GM19239 (cell line): ENCODE measurements around the gene PRSS27.
"Not testable (repeated sequence)": the region's sequence is repeated elsewhere in the genome, so short reads cannot be mapped to it uniquely, and the experiment has no call there.

Experiments
- DNase-seq: peaks from one replicate; pipeline ENCODE4 v3.0.0; 2011; ENCODE audit warnings: low spot score; ENCODE audit not compliant: insufficient read length
- FAIRE-seq: peaks from 2 replicates; lab custom pipeline; 2011; peaks lifted over from hg19 to GRCh38; lab: Jason Lieb, UNC

The PRSS27 gene

GRCh38 chr16:2734844-2735515, 15.0 kb upstream of the PRSS27 start:
- DNase-seq (no peak), FAIRE-seq (no peak)

DNA sequence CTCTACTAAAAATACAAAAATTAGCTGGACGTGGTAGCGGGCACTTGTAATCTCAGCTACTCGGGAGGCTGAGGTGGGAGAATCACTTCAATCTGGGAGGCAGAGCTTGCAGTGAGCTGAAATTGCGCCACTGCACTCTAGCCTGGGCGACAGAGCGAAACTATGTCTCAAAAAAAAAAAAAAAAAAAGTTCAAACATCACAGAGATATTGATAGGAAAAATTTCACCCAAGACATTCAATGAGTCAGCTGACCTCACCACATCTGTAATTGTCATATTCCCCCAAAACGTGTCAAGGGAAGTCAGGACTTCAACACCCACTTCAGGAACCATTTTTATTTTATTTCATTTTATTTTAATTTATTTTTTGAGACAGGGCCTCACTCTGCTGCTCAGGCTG, 8.0 kb upstream of the PRSS27 start:
- FAIRE-seq: no peak
- no peak for DNase-seq

DNA sequence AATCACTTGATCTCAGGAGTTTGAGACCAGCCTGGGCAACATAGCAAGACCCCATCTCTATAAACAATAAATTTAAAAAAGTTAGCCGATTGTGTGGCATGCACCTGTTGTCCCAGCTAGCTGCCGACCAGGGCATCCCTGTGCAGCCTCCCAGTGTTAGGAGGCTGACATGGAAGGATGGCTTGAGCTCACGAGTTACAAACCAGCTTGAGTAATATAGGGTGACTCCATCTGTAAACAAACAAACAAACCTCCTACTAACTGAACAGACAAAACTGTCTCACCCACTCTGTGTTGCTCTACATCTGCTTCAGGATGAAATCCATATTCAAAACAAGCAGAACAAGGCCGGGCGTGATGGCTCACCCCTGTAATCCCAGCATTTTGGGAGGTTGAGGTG, 6.9 kb upstream of the PRSS27 start:
- no peak for FAIRE-seq
- DNase-seq: no peak

GRCh38 chr16:2724816-2725348, 4.9 kb upstream of the PRSS27 start:
- no peak for FAIRE-seq
- DNase-seq: no peak

DNA sequence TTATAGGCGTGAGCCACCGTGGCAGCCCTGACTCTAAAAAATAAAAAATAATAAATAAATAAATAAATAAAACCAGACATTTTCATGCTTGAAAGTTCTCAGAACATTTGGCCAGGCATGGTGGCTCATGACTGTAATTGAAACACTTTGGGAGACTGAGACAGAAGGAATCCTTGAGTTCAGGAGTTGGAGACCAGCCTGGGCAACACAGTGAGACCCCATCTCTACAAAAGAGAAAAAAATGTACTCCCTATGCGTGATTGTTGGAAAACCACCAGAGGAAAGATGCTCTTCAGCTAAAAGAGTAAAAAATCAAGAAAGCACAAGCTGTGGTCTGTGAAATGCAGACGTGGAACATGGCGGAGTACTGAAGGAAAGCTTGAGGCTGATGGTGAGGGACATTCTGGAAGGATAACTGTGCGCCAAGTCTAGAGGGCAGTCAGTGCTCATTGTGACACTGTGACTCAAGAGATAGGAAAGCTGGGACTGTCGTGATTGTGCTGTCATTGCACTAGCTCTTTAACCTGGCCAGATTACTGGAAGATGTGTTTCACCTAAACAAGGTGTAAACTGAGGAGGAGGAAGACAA, 4.2 kb upstream of the PRSS27 start:
- FAIRE-seq (no peak), DNase-seq (no peak)

DNA sequence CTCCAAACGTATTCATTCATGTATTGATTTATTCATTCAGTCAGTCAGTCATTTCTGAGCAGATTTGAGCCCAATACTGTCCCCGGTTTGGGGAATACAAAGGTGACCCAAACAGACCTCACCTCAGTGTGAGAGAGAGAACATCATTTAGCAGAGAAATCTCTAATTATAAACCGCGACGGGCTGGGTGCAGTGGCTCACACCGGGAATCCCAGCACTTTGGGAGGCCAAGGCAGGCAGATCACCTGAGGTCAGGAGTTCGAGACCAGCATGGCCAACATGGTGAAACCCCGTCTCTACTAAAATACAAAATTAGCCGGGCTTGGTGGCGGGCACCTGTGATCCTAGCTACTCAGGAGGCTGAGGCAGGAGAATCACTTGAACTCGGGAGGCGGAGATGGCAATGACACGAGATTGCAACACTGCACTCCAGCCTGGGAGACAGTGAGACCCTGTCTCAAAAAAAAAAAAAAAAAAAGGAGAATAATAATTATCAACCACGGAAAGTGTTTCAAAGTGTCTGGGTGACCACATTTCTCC, 1.7 kb upstream of the PRSS27 start:
- FAIRE-seq, DNase-seq: not testable (repeated sequence)

- DNase-seq: peak; percentile 96
- no peak for FAIRE-seq
Observed at GRCh38 chr16:2720719-2721633, 952 bp upstream of the PRSS27 start.

GRCh38 chr16:2719328-2720063, 528 bp downstream of the PRSS27 start:
- DNase-seq (no peak), FAIRE-seq (no peak)

DNA sequence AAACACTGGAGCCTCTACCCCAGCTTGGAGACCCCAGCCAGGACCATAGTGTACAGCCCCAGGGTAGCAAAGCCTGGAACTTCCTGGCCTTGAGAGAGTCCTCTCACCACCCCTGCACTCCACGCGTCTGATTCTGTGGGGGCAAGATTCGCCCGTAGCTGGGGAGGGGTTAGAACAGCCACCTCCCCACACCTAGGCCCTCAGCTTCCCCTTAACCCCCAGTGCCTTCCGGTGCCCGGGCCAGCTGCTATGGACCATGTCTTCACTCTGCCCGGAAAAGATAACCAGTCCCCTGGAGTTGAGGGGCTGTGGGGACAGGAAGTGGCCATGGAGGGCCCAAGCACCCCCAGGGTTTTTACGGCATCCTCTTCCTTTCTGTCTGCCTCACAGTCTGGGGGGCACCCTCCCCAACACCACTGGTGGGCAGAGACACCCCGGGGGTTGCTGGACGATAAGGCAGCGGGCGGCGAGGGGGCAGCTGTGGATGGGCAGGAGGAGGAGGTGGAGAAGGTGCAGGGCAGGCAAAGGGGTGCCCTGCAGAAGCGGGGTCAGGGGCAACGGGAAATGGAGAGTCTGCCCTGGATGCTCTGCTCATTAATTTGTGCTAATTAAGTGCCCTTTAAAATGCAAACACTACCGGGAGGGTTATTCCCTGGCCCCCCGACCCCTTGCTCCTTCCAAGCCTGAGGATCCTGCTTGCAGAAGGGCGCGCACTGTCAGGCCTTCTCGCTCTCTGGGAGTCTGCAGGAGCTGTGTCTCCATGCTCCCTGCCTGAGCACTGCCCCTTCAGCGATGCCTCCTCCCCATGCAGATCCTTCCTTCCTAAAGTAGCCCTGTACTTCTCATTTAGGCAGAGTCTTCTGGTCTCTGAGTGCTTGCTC, 2.4 kb downstream of the PRSS27 start:
- FAIRE-seq (no peak), DNase-seq (no peak)

DNA sequence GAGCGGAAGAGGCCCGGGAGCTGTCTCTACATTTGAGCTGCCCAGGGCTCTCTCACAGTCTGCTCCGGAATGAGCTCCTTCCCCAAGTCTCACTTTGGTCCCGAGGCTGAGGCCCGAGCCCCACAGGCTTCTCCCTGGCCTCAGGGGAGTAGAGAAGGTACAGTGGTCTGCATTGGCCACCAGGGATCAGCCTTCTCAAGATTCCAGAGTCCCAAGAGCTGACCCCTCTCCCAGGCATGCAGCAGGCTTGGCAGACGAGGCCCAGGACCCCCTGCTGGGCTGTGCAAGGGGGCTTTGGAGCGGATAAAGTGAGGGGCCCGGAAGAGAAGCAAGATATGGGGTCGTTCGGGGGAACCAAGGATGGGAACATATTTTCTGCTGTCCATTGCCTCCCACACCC, 3.1 kb downstream of the PRSS27 start:
- DNase-seq (no peak), FAIRE-seq (no peak)

- DNase-seq (no peak), FAIRE-seq (no peak)
Observed at GRCh38 chr16:2715966-2716885, 3.8 kb downstream of the PRSS27 start.

- DNase-seq (peak; percentile 74), FAIRE-seq (no peak)
Observed at GRCh38 chr16:2715519-2715918, 4.5 kb downstream of the PRSS27 start.

DNA sequence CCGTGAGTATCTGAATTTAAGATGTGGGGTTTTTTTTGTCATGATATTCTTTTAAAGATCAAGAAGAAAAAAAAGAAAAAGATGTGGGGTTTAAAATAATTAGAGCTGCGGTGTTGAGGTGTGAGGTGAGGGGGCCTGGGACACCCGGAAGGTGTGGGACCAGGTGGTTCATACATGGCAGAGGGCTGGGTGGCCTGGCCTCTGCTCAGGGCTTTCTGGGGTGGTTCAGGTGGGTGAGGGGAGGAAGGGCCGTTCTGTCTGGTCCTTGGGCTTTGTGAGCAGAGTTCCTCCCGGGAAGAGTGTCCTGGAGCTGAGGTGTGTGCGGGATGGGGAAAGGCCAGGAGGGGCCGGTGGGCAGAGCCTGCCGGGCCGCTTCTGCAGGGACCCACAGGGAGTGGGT, 5.0 kb downstream of the PRSS27 start:
- no peak for FAIRE-seq
- no peak for DNase-seq

DNA sequence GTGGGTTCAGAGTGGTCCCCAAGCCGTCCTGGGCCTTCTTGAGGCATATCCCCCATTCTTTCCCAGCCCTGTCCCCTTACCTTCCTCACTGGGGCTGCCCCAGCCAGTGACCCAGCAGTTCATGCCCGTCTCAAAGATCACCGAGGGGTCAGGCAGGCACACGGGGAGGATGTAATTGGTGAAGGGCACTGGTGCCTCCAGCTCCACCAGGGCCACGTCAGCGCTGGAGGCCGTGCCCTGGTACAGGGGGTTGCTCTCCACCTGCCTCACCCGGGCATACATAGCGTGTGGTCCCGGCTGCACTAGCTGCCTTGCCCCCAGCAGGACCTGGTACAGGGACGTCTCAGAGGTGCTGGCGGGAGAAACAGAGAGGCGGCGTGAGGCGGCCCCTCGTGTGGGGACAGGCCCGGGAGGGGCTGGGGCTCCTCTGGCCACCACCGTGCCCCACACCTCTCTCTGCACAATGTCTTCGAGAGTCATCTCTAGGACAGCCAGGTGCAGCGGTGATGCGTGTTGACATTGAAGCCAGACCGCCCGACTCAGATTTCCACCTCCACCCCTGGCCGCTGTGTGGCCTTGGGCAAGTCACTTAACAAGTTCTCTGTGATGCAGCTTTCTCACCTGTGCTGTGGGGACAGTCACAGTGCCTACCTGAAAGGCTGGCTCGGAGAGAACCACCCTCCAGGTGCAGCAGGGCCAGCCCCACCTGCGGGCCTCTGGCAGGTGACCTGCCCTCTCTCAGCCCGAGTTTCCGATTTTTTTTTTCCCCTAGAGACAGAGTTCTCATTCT, 5.8 kb downstream of the PRSS27 start:
- FAIRE-seq (no peak), DNase-seq (no peak)

- FAIRE-seq: no peak
- no peak for DNase-seq
Observed at GRCh38 chr16:2713523-2713922, 6.5 kb downstream of the PRSS27 start.

- DNase-seq (no peak), FAIRE-seq (no peak)
Observed at GRCh38 chr16:2712546-2712945, 7.5 kb downstream of the PRSS27 start.

GRCh38 chr16:2712063-2712441, 8.0 kb downstream of the PRSS27 start:
- DNase-seq (no peak), FAIRE-seq (no peak)
